A549 (cell line): ENCODE measurements around the gene FBF1. TPM values are rescaled to one million over a fixed set of nuclear protein-coding genes. Genes with fewer than 3 reads are reported as not detected.

Experiments
- ATAC-seq, 2 experiments: fragments of 200-7000 bp in 1 of 2; fragments of >200 bp in 1 of 2; cut with Nextera tagmentation in 1 of 2; cut with Tn5 transposase in 1 of 2; 3 replicates each; pipeline versions ENCODE4 v1.8.0 to v1.9.1; 2018 to 2020; ENCODE audit warnings: mild to moderate bottlenecking in 1 of 2, moderate library complexity in 1 of 2
- CTCF ChIA-PET: fragments of 300-600 bp; sonication (Branson Sonifier 250); formaldehyde crosslinking; extraction: SDS; loops from one replicate; lab custom pipeline; 2021; ENCODE audit warnings: antibody characterized with exemption, inconsistent platforms; lab: Yijun Ruan, JAX
- POLR2A ChIA-PET: fragments of 350-600 bp; formaldehyde crosslinking; extraction: SDS; loops from one replicate; lab custom pipeline; 2021; ENCODE audit warnings: antibody characterized with exemption, inconsistent platforms; lab: Yijun Ruan, JAX
- DNase-seq, 2 experiments: peaks; one replicate each; pipeline versions ENCODE4 v3.0.0 to v3.0.0-alpha.2; 2011 to 2016; ENCODE audit warnings: low read depth in 1 of 2, low spot score in 1 of 2
- FAIRE-seq: peaks from 2 replicates; lab custom pipeline; 2011; peaks lifted over from hg19 to GRCh38; lab: Jason Lieb, UNC
- H3K27ac ChIP-seq, 2 experiments: fragments of >200 bp; sonication (Bioruptor Twin); formaldehyde crosslinking; 3 replicates each; pipeline ENCODE4 v1.5.1; 2016 to 2017
- H3K4me1 ChIP-seq: fragments of >200 bp; sonication (Bioruptor Twin); formaldehyde crosslinking; 3 replicates; pipeline ENCODE4 v1.6.1; 2016
- H3K4me2 ChIP-seq: fragments of >200 bp; sonication (Bioruptor Twin); formaldehyde crosslinking; 3 replicates; pipeline ENCODE4 v1.6.1; 2016
- H3K4me3 ChIP-seq: fragments of >200 bp; sonication (Bioruptor Twin); formaldehyde crosslinking; 3 replicates; pipeline ENCODE4 v1.5.1; 2016
- H3K9me3 ChIP-seq: fragments of >200 bp; sonication (Bioruptor Twin); formaldehyde crosslinking; 3 replicates; pipeline ENCODE4 v1.6.1; 2016
- CBX8 ChIP-seq: fragments of 200-600 bp; sonication (generic); IDR thresholded peaks from 2 replicates; pipeline ENCODE4 v1.6.1; 2016
- CHD4 ChIP-seq: fragments of 200-600 bp; sonication (generic); IDR thresholded peaks from 2 replicates; pipeline ENCODE4 v1.6.1; 2016; ENCODE audit warnings: antibody characterized with exemption, mild to moderate bottlenecking, borderline replicate concordance
- EHMT2 ChIP-seq: fragments of 200-600 bp; sonication (generic); IDR thresholded peaks from 2 replicates; pipeline ENCODE4 v1.6.1; 2016; ENCODE audit warnings: antibody characterized with exemption, low read depth, mild to moderate bottlenecking, moderate library complexity
- ESRRA ChIP-seq: fragments of 150-350 bp; IDR thresholded peaks from 2 replicates; pipeline ENCODE4 v1.6.1; 2014; ENCODE audit warnings: mild to moderate bottlenecking, low read length, borderline replicate concordance
- HDAC2 ChIP-seq: fragments of 200-600 bp; sonication (generic); IDR thresholded peaks from 2 replicates; pipeline ENCODE4 v1.6.1; 2016
- HMGXB4 ChIP-seq: fragments of 250-450 bp; sonication (Bioruptor Pico); IDR thresholded peaks from 2 replicates; pipeline ENCODE4 v1.5.0; 2021; ENCODE audit warnings: mild to moderate bottlenecking, moderate library complexity, borderline replicate concordance
- JUNB ChIP-seq: fragments of >200 bp; sonication (Bioruptor Twin); formaldehyde crosslinking; IDR thresholded peaks from 2 replicates; pipeline ENCODE4 v1.6.1; 2016
- MAZ ChIP-seq: fragments of 150-350 bp; IDR thresholded peaks from 2 replicates; pipeline ENCODE4 v1.6.1; 2014; ENCODE audit warnings: antibody characterized with exemption, low read depth, low read length, borderline replicate concordance
- NR3C1 ChIP-seq: fragments of >200 bp; sonication (Bioruptor Twin); formaldehyde crosslinking; IDR thresholded peaks from 3 replicates; pipeline ENCODE4 v1.6.1; 2017
- PBX3 ChIP-seq: IDR thresholded peaks from 2 replicates; pipeline ENCODE4 v1.6.1; 2012
- POLR2A ChIP-seq: IDR thresholded peaks from 2 replicates; pipeline ENCODE4 v1.6.1; 2012; ENCODE audit warnings: mild to moderate bottlenecking, low read length
- POLR2AphosphoS2 ChIP-seq: conservative IDR thresholded peaks from 2 replicates; pipeline ENCODE4 v1.6.1; 2012; ENCODE audit warnings: low read length, improper control_type of control experiment, inconsistent platforms
- REST ChIP-seq: fragments of 200-600 bp; sonication (generic); IDR thresholded peaks from 2 replicates; pipeline ENCODE4 v1.6.1; 2016; ENCODE audit warnings: antibody characterized with exemption, mild to moderate bottlenecking, moderate library complexity
- RFX5 ChIP-seq: fragments of 450-650 bp; IDR thresholded peaks from 2 replicates; pipeline ENCODE4 v1.7.1; 2014; ENCODE audit warnings: antibody characterized with exemption, mild to moderate bottlenecking, moderate library complexity
- TP53 ChIP-seq: fragments of 250-450 bp; sonication (Bioruptor Pico); IDR thresholded peaks from 2 replicates; pipeline ENCODE4 v1.5.0; 2021; ENCODE audit warnings: mild to moderate bottlenecking, moderate library complexity
- WGBS: methylation state at CpG from one replicate; pipeline ENCODE4 v1.1.6; 2017; ENCODE audit errors: missing lambda C conversion rate; 5-methylcytosine and 5-hydroxymethylcytosine counted together
- polyA plus RNA-seq, 4 experiments: library from polyadenylated mRNA; depleted of rRNA in 3 of 4; stranded (reverse); fragments of >200 nt; fragmentation: RNase III in 1 of 4; extraction: RNeasy Plus Mini Kit Qiagen cat#74134 plus additional on column Dnase treatment in 1 of 4; gene quantifications; 2 replicates in 3 of 4; 3 replicates in 1 of 4; pipeline ENCODE4 v1.2.3, GENCODE V29; 2011 to 2017

Gene FBF1
- polyA plus RNA-seq, 2 of the 4 experiments (the other 2 are of a cell fraction) = 8.5 to 17.8 TPM

- ChIA-PET POLR2A (interaction anchor here (1.5 kb wide), 1 partner anchor 82 kb away, joined by 6 read pairs; no protein-coding TSS in a partner anchor), CTCF (interaction anchor here (0.6 to 12.8 kb wide), 28 partner anchors 9 to 152 kb away, joined by 3 to 330 read pairs (median 4); partner anchors contain the start of genes MRPL38, TRIM47 and TRIM65)
- no peaks in the 10 kb centered on the region for H3K4me1 ChIP-seq
- 0 out of 6 replicates have a peak, but pooled peaks of 1 of the 2 experiments have one; percentile 7 for ATAC-seq
- H3K4me2 ChIP-seq = no peak overlapping the region
- no peak for DNase-seq
- H3K27ac ChIP-seq = no peak overlapping the region
- no peak overlapping the region for H3K4me3 ChIP-seq
- no peak for TF ChIP-seq MAZ
- TF ChIP-seq HMGXB4 = no peak
- TF ChIP-seq EHMT2 = no peak
- TF ChIP-seq NR3C1 = no peak
- TF ChIP-seq POLR2AphosphoS2 = no peak
- no peak for TF ChIP-seq CBX8
- no peak for TF ChIP-seq JUNB
- no peak for TF ChIP-seq POLR2A
- TF ChIP-seq HDAC2 = no peak
- no peak for TF ChIP-seq RFX5
- TF ChIP-seq TP53 = no peak
- no peak for TF ChIP-seq ESRRA
- no peak for TF ChIP-seq REST
- TF ChIP-seq CHD4 = no peak
- TF ChIP-seq PBX3 = no peak
- TF ChIP-seq, all 56 proteins: peak for 0
- FAIRE-seq = no peak
- no peaks in the 10 kb centered on the region for H3K9me3 ChIP-seq
- 79% methylated on average over 9 of the region's 9 CpGs for WGBS
Observed at GRCh38 chr17:75861927-75862317, 78.9 kb downstream of the FBF1 start.

Other genes starting within 250 kb of the FBF1 start
- gene ITGB4, start 219.6 kb downstream of the FBF1 start, polyA plus RNA-seq (2011; rRNA removed) = 19.8 and 20.6 TPM in 2 replicates
- gene ITGB4, start 219.6 kb downstream of the FBF1 start, polyA plus RNA-seq (2017; fragmentation: RNase III; extraction: RNeasy Plus Mini Kit Qiagen cat#74134 plus additional on column Dnase treatment) = 30.1 to 37.4 TPM (median 36.0 TPM) in 3 replicates
- 20.7 and 21.3 TPM in 2 replicates for gene GALK1, start 175.8 kb downstream of the FBF1 start, polyA plus RNA-seq (2011; rRNA removed)
- gene GALK1, start 175.8 kb downstream of the FBF1 start, polyA plus RNA-seq (2017; fragmentation: RNase III; extraction: RNeasy Plus Mini Kit Qiagen cat#74134 plus additional on column Dnase treatment) = 50.9 to 55.6 TPM (median 54.3 TPM) in 3 replicates
- gene UNK, start 156.2 kb downstream of the FBF1 start, polyA plus RNA-seq (2011; rRNA removed) = 34.5 and 40.0 TPM in 2 replicates
- 27.0 to 31.5 TPM (median 29.1 TPM) in 3 replicates for gene UNK, start 156.2 kb downstream of the FBF1 start, polyA plus RNA-seq (2017; fragmentation: RNase III; extraction: RNeasy Plus Mini Kit Qiagen cat#74134 plus additional on column Dnase treatment)
- gene UNC13D, start 96.6 kb downstream of the FBF1 start, polyA plus RNA-seq (2011; rRNA removed) = 0.97 and 1.6 TPM in 2 replicates
- gene UNC13D, start 96.6 kb downstream of the FBF1 start, polyA plus RNA-seq (2017; fragmentation: RNase III; extraction: RNeasy Plus Mini Kit Qiagen cat#74134 plus additional on column Dnase treatment) = 3.5 to 4.5 TPM (median 4.3 TPM) in 3 replicates
- gene WBP2, start 85.7 kb downstream of the FBF1 start, polyA plus RNA-seq (2011; rRNA removed) = 35.6 and 39.7 TPM in 2 replicates
- 111 to 131 TPM (median 116 TPM) in 3 replicates for gene WBP2, start 85.7 kb downstream of the FBF1 start, polyA plus RNA-seq (2017; fragmentation: RNase III; extraction: RNeasy Plus Mini Kit Qiagen cat#74134 plus additional on column Dnase treatment)
- gene TRIM47, start 62.5 kb downstream of the FBF1 start, polyA plus RNA-seq (2011; rRNA removed) = 19.6 and 26.7 TPM in 2 replicates
- gene TRIM47, start 62.5 kb downstream of the FBF1 start, polyA plus RNA-seq (2017; fragmentation: RNase III; extraction: RNeasy Plus Mini Kit Qiagen cat#74134 plus additional on column Dnase treatment) = 45.3 to 54.7 TPM (median 46.6 TPM) in 3 replicates
- 13.5 and 17.4 TPM in 2 replicates for gene TRIM65, start 44.1 kb downstream of the FBF1 start, polyA plus RNA-seq (2011; rRNA removed)
- 26.2 to 30.2 TPM (median 30.1 TPM) in 3 replicates for gene TRIM65, start 44.1 kb downstream of the FBF1 start, polyA plus RNA-seq (2017; fragmentation: RNase III; extraction: RNeasy Plus Mini Kit Qiagen cat#74134 plus additional on column Dnase treatment)
- gene MRPL38, start 36.2 kb downstream of the FBF1 start, polyA plus RNA-seq (2011; rRNA removed) = 43.4 and 53.5 TPM in 2 replicates
- 102 to 105 TPM (median 104 TPM) in 3 replicates for gene MRPL38, start 36.2 kb downstream of the FBF1 start, polyA plus RNA-seq (2017; fragmentation: RNase III; extraction: RNeasy Plus Mini Kit Qiagen cat#74134 plus additional on column Dnase treatment)
- 31.1 and 34.3 TPM in 2 replicates for gene ACOX1, start 38.1 kb upstream of the FBF1 start, polyA plus RNA-seq (2011; rRNA removed)
- gene ACOX1, start 38.1 kb upstream of the FBF1 start, polyA plus RNA-seq (2017; fragmentation: RNase III; extraction: RNeasy Plus Mini Kit Qiagen cat#74134 plus additional on column Dnase treatment) = 16.0 to 17.9 TPM (median 17.2 TPM) in 3 replicates
- gene TEN1, start 38.2 kb upstream of the FBF1 start, polyA plus RNA-seq (2011; rRNA removed) = 11.8 TPM in 2 replicates
- 15.7 to 16.7 TPM (median 15.9 TPM) in 3 replicates for gene TEN1, start 38.2 kb upstream of the FBF1 start, polyA plus RNA-seq (2017; fragmentation: RNase III; extraction: RNeasy Plus Mini Kit Qiagen cat#74134 plus additional on column Dnase treatment)
- 5.5 and 8.6 TPM in 2 replicates for gene CDK3, start 59.8 kb upstream of the FBF1 start, polyA plus RNA-seq (2011; rRNA removed)
- gene CDK3, start 59.8 kb upstream of the FBF1 start, polyA plus RNA-seq (2017; fragmentation: RNase III; extraction: RNeasy Plus Mini Kit Qiagen cat#74134 plus additional on column Dnase treatment) = 4.7 to 5.2 TPM (median 5.1 TPM) in 3 replicates
- gene EVPL, start 86.3 kb upstream of the FBF1 start, polyA plus RNA-seq (2011; rRNA removed) = 4.0 and 4.1 TPM in 2 replicates
- gene EVPL, start 86.3 kb upstream of the FBF1 start, polyA plus RNA-seq (2017; fragmentation: RNase III; extraction: RNeasy Plus Mini Kit Qiagen cat#74134 plus additional on column Dnase treatment) = 11.2 to 14.6 TPM (median 13.9 TPM) in 3 replicates
- gene SRP68, start 131.5 kb upstream of the FBF1 start, polyA plus RNA-seq (2011; rRNA removed) = 123 and 139 TPM in 2 replicates
- 113 to 123 TPM (median 121 TPM) in 3 replicates for gene SRP68, start 131.5 kb upstream of the FBF1 start, polyA plus RNA-seq (2017; fragmentation: RNase III; extraction: RNeasy Plus Mini Kit Qiagen cat#74134 plus additional on column Dnase treatment)
- 0.32 and 0.38 TPM in 2 replicates for gene GALR2, start 133.7 kb upstream of the FBF1 start, polyA plus RNA-seq (2011; rRNA removed)
- gene GALR2, start 133.7 kb upstream of the FBF1 start, polyA plus RNA-seq (2017; fragmentation: RNase III; extraction: RNeasy Plus Mini Kit Qiagen cat#74134 plus additional on column Dnase treatment) = 0.44 to 0.60 TPM (median 0.59 TPM) in 3 replicates
- gene ZACN, start 138.1 kb upstream of the FBF1 start, polyA plus RNA-seq (2011; rRNA removed) = 0.12 TPM in 1 of 2 replicates, not detected in the other
- gene ZACN, start 138.1 kb upstream of the FBF1 start, polyA plus RNA-seq (2017; fragmentation: RNase III; extraction: RNeasy Plus Mini Kit Qiagen cat#74134 plus additional on column Dnase treatment) = 0.20 to 0.30 TPM (median 0.21 TPM) in 3 replicates
- 64.5 and 76.4 TPM in 2 replicates for gene EXOC7, start 162.7 kb upstream of the FBF1 start, polyA plus RNA-seq (2011; rRNA removed)
- gene EXOC7, start 162.7 kb upstream of the FBF1 start, polyA plus RNA-seq (2017; fragmentation: RNase III; extraction: RNeasy Plus Mini Kit Qiagen cat#74134 plus additional on column Dnase treatment) = 63.0 to 72.3 TPM (median 71.0 TPM) in 3 replicates
- gene FOXJ1, start 200.2 kb upstream of the FBF1 start, polyA plus RNA-seq (2011; rRNA removed) = 0.09 TPM in 2 replicates
- gene FOXJ1, start 200.2 kb upstream of the FBF1 start, polyA plus RNA-seq (2017; fragmentation: RNase III; extraction: RNeasy Plus Mini Kit Qiagen cat#74134 plus additional on column Dnase treatment) = 0.21 to 0.50 TPM (median 0.40 TPM) in 3 replicates